T-helper 2 cell (primary cell): Measurements from ENCODE around the gene KCNK1.
A peak's percentile ranks its signal among the peaks of the same experiment; 100 is the strongest.
"Not testable (repeated sequence)": the region's sequence is repeated elsewhere in the genome, so short reads cannot be mapped to it uniquely, and the experiment has no call there.

Source experiments
- DNase-seq, 5 experiments: peaks; one replicate each; pipeline versions ENCODE4 v3.0.0 to v3.0.0-alpha.2; 2012 to 2022

KCNK1 gene

GRCh38 chr1:233607252-233608119 is 6.4 kb upstream of the KCNK1 start:
- no peak for DNase-seq

- DNase-seq = no peak
These were observed 4.9 kb upstream of the KCNK1 start for GRCh38 chr1:233608988-233609387.

- no peak for DNase-seq
These were observed 4.0 kb upstream of the KCNK1 start for GRCh38 chr1:233609926-233610325.

GRCh38 chr1:233610628-233611027 is 3.3 kb upstream of the KCNK1 start:
- no peak for DNase-seq

GRCh38 chr1:233611363-233611762 is 2.5 kb upstream of the KCNK1 start:
- not testable (repeated sequence) for DNase-seq

- DNase-seq = peak in 1 of 5 experiments; percentile 72
These were observed 352 bp downstream of the KCNK1 start for GRCh38 chr1:233614173-233614742.

GRCh38 chr1:233614743-233615521 is 1.0 kb downstream of the KCNK1 start:
- DNase-seq = peak in 1 of 5 experiments; percentile 59

- DNase-seq = no peak
These were observed 1.7 kb downstream of the KCNK1 start for GRCh38 chr1:233615571-233615970.

- no peak for DNase-seq
These were observed 3.1 kb downstream of the KCNK1 start for GRCh38 chr1:233617025-233617424.

- not testable (repeated sequence) for DNase-seq
These were observed 5.5 kb downstream of the KCNK1 start for GRCh38 chr1:233619414-233619813.

GRCh38 chr1:233620065-233620464 is 6.2 kb downstream of the KCNK1 start:
- DNase-seq = peak in 1 of 5 experiments; percentile 57

- DNase-seq = no peak
These were observed 8.0 kb downstream of the KCNK1 start for GRCh38 chr1:233621923-233622322.

- no peak for DNase-seq
These were observed 10.4 kb downstream of the KCNK1 start for GRCh38 chr1:233624289-233624688.

GRCh38 chr1:233625087-233625486 is 11.2 kb downstream of the KCNK1 start:
- no peak for DNase-seq

- DNase-seq = no peak
These were observed 11.6 kb downstream of the KCNK1 start for GRCh38 chr1:233625510-233625981.

GRCh38 chr1:233627376-233627775 is 13.5 kb downstream of the KCNK1 start:
- peak in 2 of 5 experiments; percentile 59 to 67 for DNase-seq

- peak in 1 of 5 experiments; percentile 59 for DNase-seq
These were observed 13.9 kb downstream of the KCNK1 start for GRCh38 chr1:233627823-233628222.

- DNase-seq = no peak
These were observed 15.5 kb downstream of the KCNK1 start for GRCh38 chr1:233629305-233629935.

- DNase-seq = no peak
These were observed 18.0 kb downstream of the KCNK1 start for GRCh38 chr1:233631810-233632405.

GRCh38 chr1:233632436-233632835 is 18.5 kb downstream of the KCNK1 start:
- no peak for DNase-seq

- no peak for DNase-seq
These were observed 22.0 kb downstream of the KCNK1 start for GRCh38 chr1:233635765-233636502.

GRCh38 chr1:233636503-233636877 is 22.6 kb downstream of the KCNK1 start:
- no peak for DNase-seq
